Esophagus muscularis mucosa (tissue), 4 donors: ENCODE data around the gene KCNQ4. TPM values are rescaled to one million over a fixed set of nuclear protein-coding genes. Genes with fewer than 3 reads are reported as not detected.
A peak's percentile ranks its signal among the peaks of the same experiment; 100 is the strongest.

Experiments used
- DNase-seq: peaks from one replicate; pipeline ENCODE4 v3.0.0-alpha.2; 2017; ENCODE audit errors: extremely low spot score
- H3K27ac ChIP-seq, 4 donors: fragments of 200-600 bp; sonication (generic); replicated peaks in 1 of 4; 1 replicate in 3 of 4; 2 replicates in 1 of 4; pipeline ENCODE4 v1.5.1; 2016 to 2019; ENCODE audit warnings: mild to moderate bottlenecking in 1 of 4
- H3K27me3 ChIP-seq, 4 donors: fragments of 200-600 bp; sonication (generic); one replicate each; pipeline versions ENCODE4 v1.5.1 to v1.6.0; 2016 to 2019
- H3K36me3 ChIP-seq, 4 donors: fragments of 200-600 bp; sonication (generic); one replicate each; pipeline ENCODE4 v1.5.1; 2016 to 2019
- H3K4me1 ChIP-seq, 4 donors: fragments of 200-600 bp; sonication (generic); one replicate each; pipeline ENCODE4 v1.5.1; 2016 to 2019
- H3K4me3 ChIP-seq, 4 donors: fragments of 200-600 bp; sonication (generic); 1 replicate in 2 of 4; 2 replicates in 2 of 4; pipeline ENCODE4 v1.5.1; 2016 to 2019; ENCODE audit warnings: mild to moderate bottlenecking in 4 of 4, moderate library complexity in 1 of 4
- H3K9me3 ChIP-seq, 4 donors: fragments of 200-600 bp; sonication (generic); 1 replicate in 3 of 4; 2 replicates in 1 of 4; pipeline ENCODE4 v1.5.1; 2016 to 2019
- CTCF ChIP-seq, 3 experiments: fragments of 200-600 bp in 2 of 3; fragments of 450-650 bp in 1 of 3; sonication (generic) in 2 of 3; IDR thresholded peaks; one replicate each; pipeline ENCODE4 v1.5.1; 2017 to 2019; ENCODE audit warnings: antibody characterized with exemption in 3 of 3, mild to moderate bottlenecking in 2 of 3, moderate library complexity in 1 of 3
- EP300 ChIP-seq: sonication (generic); formaldehyde crosslinking; IDR thresholded peaks from one replicate; pipeline ENCODE4 v1.6.1; 2017; ENCODE audit warnings: antibody characterized with exemption
- POLR2A ChIP-seq: fragments of 450-650 bp; IDR thresholded peaks from one replicate; pipeline ENCODE4 v1.6.1; 2017; ENCODE audit warnings: antibody characterized with exemption, moderate library complexity, mild to moderate bottlenecking, low read depth
- POLR2AphosphoS5 ChIP-seq, 2 donors: sonication (generic); formaldehyde crosslinking; IDR thresholded peaks; one replicate each; pipeline ENCODE4 v1.6.1; 2017; ENCODE audit warnings: antibody characterized with exemption in 2 of 2
- WGBS: methylation state at CpG from one replicate; pipeline ENCODE4 v1.1.5; 2018; 5-methylcytosine and 5-hydroxymethylcytosine counted together
- intact Hi-C: fragments of 100-400 bp; cut with DNase I; formaldehyde crosslinking; loops from one replicate; pipeline ENCODE4 v1.15.1; 2023
- total RNA-seq, 4 donors: library from RNA; depleted of rRNA; stranded (reverse); fragments of >200 nt; gene quantifications; one replicate each; pipeline versions ENCODE4 v1.1.0 to v1.2.1, GENCODE V29; 2016

The KCNQ4 gene
- total RNA-seq, 4 donors from 2014 or later, result 9.3 to 22.0 (median 17.1) TPM

- no peaks in the 10 kb centered on the region for H3K36me3 ChIP-seq
- H3K4me1 ChIP-seq, result peaks cover 31 to 60% (median 53%) of the 10 kb centered on the region in 4 donors
- peak overlapping the region in 2 of 4 donors; percentile 58 to 90 for H3K27ac ChIP-seq
- DNase-seq, result no peak
- TF ChIP-seq POLR2A, result no peak
- TF ChIP-seq EP300, result no peak
- no peak for TF ChIP-seq CTCF (IDR thresholded peaks at IDR 0.05)
- TF ChIP-seq POLR2AphosphoS5 (IDR thresholded peaks at IDR 0.05), result no peak
- H3K27me3 ChIP-seq, result no peaks in the 10 kb centered on the region
- no peaks in the 10 kb centered on the region for H3K9me3 ChIP-seq
- WGBS, result 73% methylated on average over 3 of the region's 3 CpGs
- no peak overlapping the region for H3K4me3 ChIP-seq
- intact Hi-C loops, result no loop called here
Measured at GRCh38 chr1:40808444-40808843, 24.9 kb downstream of the KCNQ4 start.

- Histone ChIP-seq H3K4me3 (no peak overlapping the region), H3K4me1 (peaks cover 31 to 55% (median 48%) of the 10 kb centered on the region in 4 donors), H3K36me3 (no peaks in the 10 kb centered on the region), H3K9me3 (no peaks in the 10 kb centered on the region), H3K27me3 (no peaks in the 10 kb centered on the region), H3K27ac (no peak overlapping the region)
- WGBS, result 75% methylated on average over 6 of the region's 6 CpGs
- DNase-seq, result no peak
- TF ChIP-seq POLR2AphosphoS5 (IDR thresholded peaks at IDR 0.05) (no peak), POLR2A (no peak), EP300 (no peak), CTCF (IDR thresholded peaks at IDR 0.05) (no peak)
- intact Hi-C loops, result no loop called here
Measured at GRCh38 chr1:40808909-40809308, 25.3 kb downstream of the KCNQ4 start.

- intact Hi-C loops, result no loop called here
- H3K27ac ChIP-seq, result no peak overlapping the region
- WGBS, result 79% methylated on average over 5 of the region's 5 CpGs
- H3K4me1 ChIP-seq, result peaks cover 31 to 38% (median 31%) of the 10 kb centered on the region in 4 donors
- H3K4me3 ChIP-seq, result no peak overlapping the region
- no peaks in the 10 kb centered on the region for H3K36me3 ChIP-seq
- no peak for TF ChIP-seq POLR2AphosphoS5 (IDR thresholded peaks at IDR 0.05)
- no peak for TF ChIP-seq CTCF (IDR thresholded peaks at IDR 0.05)
- no peak for TF ChIP-seq POLR2A
- TF ChIP-seq EP300, result no peak
- DNase-seq, result no peak
- no peaks in the 10 kb centered on the region for H3K27me3 ChIP-seq
- no peaks in the 10 kb centered on the region for H3K9me3 ChIP-seq
Measured at GRCh38 chr1:40810927-40811326, 27.3 kb downstream of the KCNQ4 start.

- intact Hi-C loops, result no loop called here
- peaks cover 7 to 37% (median 20%) of the 10 kb centered on the region in 4 donors for H3K4me1 ChIP-seq
- no peaks in the 10 kb centered on the region for H3K9me3 ChIP-seq
- H3K36me3 ChIP-seq, result peaks cover 0 to 25% (median 9%) of the 10 kb centered on the region in 4 donors
- H3K27me3 ChIP-seq, result no peaks in the 10 kb centered on the region
- no peak overlapping the region for H3K4me3 ChIP-seq
- DNase-seq, result no peak
- no peak overlapping the region for H3K27ac ChIP-seq
- no peak for TF ChIP-seq POLR2A
- TF ChIP-seq POLR2AphosphoS5 (IDR thresholded peaks at IDR 0.05), result no peak
- TF ChIP-seq EP300, result no peak
- no peak for TF ChIP-seq CTCF (IDR thresholded peaks at IDR 0.05)
- WGBS, result 82% methylated on average over 9 of the region's 9 CpGs
Measured at GRCh38 chr1:40815420-40815819, 31.8 kb downstream of the KCNQ4 start.

GRCh38 chr1:40817791-40818263, 34.2 kb downstream of the KCNQ4 start:
- Histone ChIP-seq H3K27ac (no peak overlapping the region), H3K4me1 (peaks cover 7 to 60% (median 35%) of the 10 kb centered on the region in 4 donors), H3K4me3 (peak overlapping the region; percentile 33 to 57 (median 39)), H3K9me3 (no peaks in the 10 kb centered on the region), H3K36me3 (peaks cover 0 to 40% (median 9%) of the 10 kb centered on the region in 4 donors), H3K27me3 (no peaks in the 10 kb centered on the region)
- no peak for DNase-seq
- intact Hi-C loops, result no loop called here
- no peak for TF ChIP-seq CTCF (IDR thresholded peaks at IDR 0.05)
- no peak for TF ChIP-seq POLR2AphosphoS5 (IDR thresholded peaks at IDR 0.05)
- no peak for TF ChIP-seq EP300
- TF ChIP-seq POLR2A, result no peak
- 61% methylated on average over 10 of the region's 19 CpGs for WGBS
